Stomach (tissue), 4 donors: Measurements from ENCODE around the gene TRIO.

Source experiments
- CTCF ChIP-seq, 7 experiments: fragments of 450-650 bp in 4 of 7; fragments of 200-600 bp in 3 of 7; sonication (generic) in 3 of 7; IDR thresholded peaks; one replicate each; pipeline ENCODE4 v1.5.1; 2016 to 2019; ENCODE audit warnings: antibody characterized with exemption in 7 of 7, control low read depth in 2 of 7, mild to moderate bottlenecking in 1 of 7
- EP300 ChIP-seq: sonication (generic); formaldehyde crosslinking; IDR thresholded peaks from one replicate; pipeline ENCODE4 v1.6.1; 2017; ENCODE audit warnings: antibody characterized with exemption
- POLR2A ChIP-seq, 4 donors: fragments of 450-650 bp; IDR thresholded peaks; one replicate each; pipeline ENCODE4 v1.6.1; 2016; ENCODE audit warnings: antibody characterized with exemption in 4 of 4, control low read depth in 2 of 4, mild to moderate bottlenecking in 1 of 4, moderate library complexity in 1 of 4
- POLR2AphosphoS5 ChIP-seq, 3 donors: sonication (generic); formaldehyde crosslinking; IDR thresholded peaks; one replicate each; pipeline ENCODE4 v1.6.1; 2016; ENCODE audit warnings: antibody characterized with exemption in 3 of 3

GRCh38 chr5:14426521-14426920, 283.4 kb downstream of the TRIO start:
- no peak for TF ChIP-seq CTCF (IDR thresholded peaks at IDR 0.05)
- TF ChIP-seq POLR2A (IDR thresholded peaks at IDR 0.05), result no peak
- TF ChIP-seq POLR2AphosphoS5 (IDR thresholded peaks at IDR 0.05), result no peak
- TF ChIP-seq EP300, result no peak
